Astrocyte (in vitro differentiated cells and primary cell): Measurements from ENCODE around the gene ZNF497.
"Not testable (repeated sequence)": the region's sequence is repeated elsewhere in the genome, so short reads cannot be mapped to it uniquely, and the experiment has no call there.

Experiments used
- CTCF ChIP-seq: IDR thresholded peaks from 2 replicates; pipeline ENCODE4 v1.5.1; 2011; ENCODE audit warnings: low read depth, mild to moderate bottlenecking, inconsistent platforms, low read length, moderate library complexity; ENCODE audit not compliant: insufficient read depth
- EZH2 ChIP-seq: IDR thresholded peaks from 2 replicates; pipeline ENCODE4 v1.6.1; 2012; ENCODE audit warnings: mild to moderate bottlenecking, low read length, inconsistent platforms; ENCODE audit not compliant: insufficient read depth

DNA sequence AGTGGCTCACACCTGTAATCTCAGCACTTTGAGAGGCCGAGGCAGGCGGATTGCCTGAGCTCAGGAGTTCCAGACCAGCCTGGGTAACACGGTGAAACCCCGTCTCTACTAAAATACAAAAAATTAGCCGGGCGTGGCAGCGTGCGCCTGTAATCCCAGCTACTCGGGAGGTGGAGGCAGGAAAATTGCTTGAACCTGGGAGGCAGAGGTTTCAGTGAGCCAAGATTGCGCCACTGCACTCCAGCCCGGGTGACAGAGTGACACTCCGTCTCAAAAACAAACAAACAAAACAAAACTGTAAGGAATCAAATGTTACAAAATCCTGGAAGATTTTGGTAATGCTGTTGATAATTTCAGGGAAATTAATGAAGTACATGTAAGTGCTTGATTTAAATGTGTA is 14.5 kb downstream of the ZNF497 start:
- not testable (repeated sequence) for TF ChIP-seq CTCF, EZH2
